ENCODE measurements around the gene PLCB1. TPM values are rescaled to one million over a fixed set of nuclear protein-coding genes. Genes with fewer than 3 reads are reported as not detected.
A peak's percentile ranks its signal among the peaks of the same experiment; 100 is the strongest.
"Not testable (repeated sequence)": the region's sequence is repeated elsewhere in the genome, so short reads cannot be mapped to it uniquely, and the experiment has no call there.

Gene PLCB1
- total RNA-seq, 1 donor from 2014 or later: 2.0 TPM

DNA sequence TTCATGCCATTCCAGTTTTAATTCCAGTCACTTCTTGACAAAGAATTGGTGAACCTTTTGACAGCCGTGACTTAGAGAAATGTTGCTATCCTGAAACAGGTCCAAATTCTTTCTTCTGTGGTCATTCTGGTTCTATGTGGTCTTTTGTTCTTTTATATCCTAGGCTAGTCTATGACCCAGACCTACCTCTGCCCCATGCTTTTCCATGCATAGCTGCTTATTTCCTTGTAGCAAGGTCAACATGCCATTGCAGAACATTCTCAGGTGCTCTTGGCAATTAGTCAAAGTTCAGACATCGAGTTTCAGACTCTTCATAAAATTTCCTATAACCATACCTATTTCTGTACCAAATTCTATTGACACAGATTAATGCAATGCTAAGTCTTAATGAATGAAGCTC, 202.6 kb downstream of the PLCB1 start:
- peak; percentile 93 for DNase-seq (ENCODE audit: low read depth)

- no peak for DNase-seq (ENCODE audit: low read depth)
Observed at GRCh38 chr20:8335059-8335458, 203.0 kb downstream of the PLCB1 start.

DNA sequence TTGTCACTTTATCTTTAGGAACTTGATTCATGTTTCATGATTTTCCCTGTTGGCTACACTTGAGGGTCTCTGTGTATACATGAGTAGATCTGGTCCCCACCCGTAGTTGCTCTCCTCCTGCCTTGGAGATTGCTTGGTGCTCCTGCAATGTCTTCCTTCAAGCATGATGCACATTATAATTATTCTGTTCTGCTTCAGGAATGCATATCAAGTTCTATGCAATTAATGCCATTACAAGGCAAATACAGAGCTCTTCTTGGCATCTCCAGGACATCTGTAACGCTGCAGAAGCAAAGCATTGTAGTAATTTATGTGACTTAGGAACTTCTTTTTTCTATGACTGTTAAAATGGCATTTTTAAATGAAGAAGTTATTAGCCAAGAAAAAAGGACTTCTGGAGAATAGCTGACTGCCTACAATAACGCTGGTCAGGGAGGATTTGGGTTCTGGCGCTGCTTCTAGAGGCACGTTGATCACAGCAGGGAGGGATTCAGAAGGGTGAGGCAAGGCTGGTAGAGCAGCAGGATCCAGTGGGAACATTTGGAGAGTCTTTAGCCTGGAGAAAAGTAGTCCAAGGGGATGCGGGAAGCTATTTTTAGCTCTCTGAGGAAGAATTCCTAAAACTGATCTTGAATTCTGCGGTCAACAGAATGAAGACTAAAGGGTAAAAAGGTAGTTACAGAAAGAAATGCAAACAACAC, 203.6 kb downstream of the PLCB1 start:
- DNase-seq (ENCODE audit: low read depth): no peak

DNA sequence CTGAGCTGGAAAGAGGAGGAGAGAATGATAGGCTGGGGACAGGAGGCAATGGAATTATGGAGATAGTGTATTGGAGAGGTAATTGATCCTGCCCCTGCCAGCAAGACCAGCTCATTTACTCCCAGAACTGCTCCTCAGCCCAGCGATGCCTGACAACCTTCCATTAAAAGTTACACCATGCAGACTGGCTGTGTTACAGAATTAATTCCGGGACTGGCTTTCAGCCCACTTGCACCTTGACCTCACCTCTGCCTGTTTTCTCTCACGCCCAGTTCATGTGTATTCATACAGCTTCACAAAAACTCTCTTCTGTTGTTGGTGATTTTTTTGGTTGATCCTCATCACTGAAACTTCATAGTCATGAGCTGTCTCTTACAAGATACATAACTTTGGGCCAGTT, 207.3 kb downstream of the PLCB1 start:
- peak; percentile 28 for DNase-seq (ENCODE audit: low read depth)

- no peak for DNase-seq (ENCODE audit: low read depth)
Observed at GRCh38 chr20:8342391-8342790, 210.3 kb downstream of the PLCB1 start.

DNA sequence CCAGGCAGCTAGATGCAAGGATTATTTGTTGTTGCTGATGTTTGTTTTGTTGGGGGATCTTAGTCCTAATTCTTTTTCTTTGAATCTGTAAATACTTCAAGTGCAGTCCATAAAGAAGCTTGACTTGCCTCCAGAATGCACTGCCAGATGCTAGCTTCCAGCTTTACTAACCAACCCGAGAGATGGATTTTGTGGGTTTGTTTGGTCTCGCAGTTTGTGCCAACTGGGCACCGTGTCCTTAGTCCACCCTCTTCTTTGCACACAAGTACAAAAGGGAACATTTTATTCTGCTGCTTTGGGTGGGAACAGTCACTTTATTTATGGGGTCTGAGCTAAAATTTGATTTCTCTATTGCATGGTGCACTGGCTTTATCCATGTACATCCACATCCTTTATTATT, 212.0 kb downstream of the PLCB1 start:
- DNase-seq (ENCODE audit: low read depth): no peak

- DNase-seq (ENCODE audit: low read depth): peak; percentile 13
Observed at GRCh38 chr20:8344631-8345030, 212.6 kb downstream of the PLCB1 start.

DNA sequence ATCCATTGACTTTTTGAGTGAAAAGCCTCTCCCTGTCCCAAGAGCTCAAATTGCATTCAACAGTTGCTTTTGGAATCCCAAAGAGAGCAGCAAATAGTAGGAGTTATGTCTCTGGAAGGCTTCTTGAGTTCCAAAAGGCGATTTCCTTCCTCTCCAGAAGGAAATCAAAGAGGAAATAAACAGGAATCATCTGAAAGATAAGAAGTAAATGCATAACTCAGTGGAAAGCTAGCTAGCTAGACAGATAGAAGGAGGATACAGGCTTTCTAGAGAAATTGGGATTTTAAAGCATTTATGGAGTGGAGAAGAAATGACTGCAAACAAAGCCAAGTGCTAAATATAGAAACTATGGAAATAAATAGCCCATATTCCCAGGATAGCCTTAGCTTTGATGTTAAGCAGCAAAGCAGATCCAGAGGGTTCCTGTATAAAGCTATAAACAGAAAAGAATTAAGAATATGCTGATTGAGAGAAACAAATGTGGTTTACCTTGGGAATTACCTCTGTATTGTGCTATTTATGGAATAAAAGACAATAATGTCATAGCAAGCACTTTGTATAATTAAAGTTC, 214.7 kb downstream of the PLCB1 start:
- DNase-seq (ENCODE audit: low read depth): no peak

DNA sequence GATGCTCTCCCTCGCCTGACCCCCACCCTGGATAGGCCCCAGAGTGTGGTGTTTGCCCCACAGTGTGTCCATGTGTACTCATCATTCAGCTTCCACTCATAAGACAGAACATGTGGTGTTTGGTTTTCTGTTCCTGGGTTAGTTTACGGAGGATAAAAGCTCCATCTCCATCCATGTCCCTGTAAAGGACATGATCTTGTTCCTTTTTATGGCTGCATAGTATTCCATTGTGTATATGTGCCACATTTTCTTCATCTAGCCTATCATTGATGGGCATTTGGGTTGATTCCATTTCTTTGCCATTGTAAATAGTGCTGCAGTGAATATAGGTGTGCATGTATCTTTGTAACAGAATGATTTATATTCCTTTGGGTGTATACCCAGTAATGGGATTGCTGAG, 218.2 kb downstream of the PLCB1 start:
- DNase-seq (ENCODE audit: low read depth): not testable (repeated sequence)

DNA sequence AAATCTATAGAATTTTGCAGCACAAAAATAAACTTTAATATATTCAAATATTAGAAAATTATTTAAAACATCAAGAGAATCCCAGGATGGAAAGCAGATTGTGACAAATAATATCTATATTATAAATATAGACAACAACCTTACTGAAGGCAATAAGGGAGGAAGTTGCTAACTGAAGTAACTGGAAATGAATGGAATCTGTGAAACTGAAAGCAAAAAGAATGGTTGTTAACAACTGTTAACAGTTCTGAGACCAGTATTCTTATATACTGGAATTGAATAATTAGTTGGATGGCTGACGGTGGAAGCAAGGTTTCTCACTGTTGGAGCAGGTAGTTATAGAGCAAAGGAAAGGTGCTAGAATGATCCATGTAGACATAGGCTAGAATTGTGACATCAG, 220.4 kb downstream of the PLCB1 start:
- no peak for DNase-seq (ENCODE audit: low read depth)

- DNase-seq (ENCODE audit: low read depth): no peak
Observed at GRCh38 chr20:8353512-8353911, 221.4 kb downstream of the PLCB1 start.

DNA sequence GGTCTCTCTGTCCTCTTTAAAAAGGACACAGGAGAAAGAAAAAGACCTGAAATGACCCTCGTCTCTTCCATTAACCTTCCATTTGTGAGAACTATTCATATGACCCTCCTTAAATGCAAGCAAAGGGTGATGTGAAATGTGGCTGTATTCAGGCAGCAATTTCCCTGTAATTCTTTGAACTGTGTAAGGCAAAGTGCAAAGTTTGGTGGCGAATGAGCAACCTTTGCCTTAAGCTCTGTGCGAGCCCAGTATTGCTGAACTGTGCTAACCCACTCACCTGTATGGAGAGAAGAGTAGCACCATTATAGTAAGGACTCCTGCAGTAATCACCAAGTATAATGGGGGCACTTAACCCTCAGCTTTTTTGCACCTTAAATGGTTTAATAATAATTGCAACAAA, 223.4 kb downstream of the PLCB1 start:
- DNase-seq (ENCODE audit: low read depth): no peak

GRCh38 chr20:8356806-8357205, 224.7 kb downstream of the PLCB1 start:
- no peak for DNase-seq (ENCODE audit: low read depth)

- DNase-seq (ENCODE audit: low read depth): no peak
Observed at GRCh38 chr20:8357703-8358102, 225.6 kb downstream of the PLCB1 start.

GRCh38 chr20:8360035-8360434, 228.0 kb downstream of the PLCB1 start:
- no peak for DNase-seq (ENCODE audit: low read depth)

- peak; percentile 68 for DNase-seq (ENCODE audit: low read depth)
Observed at GRCh38 chr20:8361006-8361652, 229.1 kb downstream of the PLCB1 start.

DNA sequence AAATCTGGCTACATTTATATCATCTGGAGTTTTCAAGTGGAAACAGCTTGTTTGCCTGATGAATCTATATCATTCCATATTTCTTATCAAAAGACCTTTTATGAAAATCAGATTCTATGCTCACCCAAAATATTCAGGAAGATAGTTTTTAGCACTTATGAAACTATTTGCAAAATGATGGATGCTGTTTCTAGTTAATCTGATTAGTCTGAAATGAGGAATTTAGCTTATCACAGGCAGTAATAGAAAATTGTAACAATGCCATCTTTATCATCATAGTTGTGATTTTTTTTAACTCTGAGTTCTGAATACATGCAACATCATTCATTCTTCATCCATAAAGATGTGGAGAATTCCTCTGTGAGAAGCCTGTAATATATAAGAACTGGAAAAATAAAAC, 229.7 kb downstream of the PLCB1 start:
- DNase-seq (ENCODE audit: low read depth): no peak

- peak; percentile 33 for DNase-seq (ENCODE audit: low read depth)
Observed at GRCh38 chr20:8362457-8362856, 230.4 kb downstream of the PLCB1 start.

GRCh38 chr20:8363970-8364733, 232.1 kb downstream of the PLCB1 start:
- DNase-seq (ENCODE audit: low read depth): no peak

GRCh38 chr20:8364734-8365078, 232.6 kb downstream of the PLCB1 start:
- no peak for DNase-seq (ENCODE audit: low read depth)

DNA sequence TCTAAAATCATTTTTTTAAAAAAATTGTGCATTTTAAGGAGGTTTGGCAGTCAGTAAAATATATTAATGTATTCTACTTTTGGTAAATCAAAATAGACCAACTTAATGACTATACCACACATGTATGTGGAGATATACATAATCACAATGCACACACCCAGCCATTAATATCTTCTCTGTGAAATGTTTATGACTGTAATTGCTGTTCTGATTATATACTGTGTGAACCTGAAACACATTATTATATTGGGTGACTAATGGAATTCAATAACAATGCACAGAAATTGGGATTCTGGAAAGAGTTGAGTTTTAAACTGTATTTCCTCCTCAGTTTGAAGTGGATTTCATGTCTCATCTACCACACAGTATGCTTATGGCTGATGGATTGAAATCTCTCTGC, 233.6 kb downstream of the PLCB1 start:
- DNase-seq (ENCODE audit: low read depth): no peak

DNA sequence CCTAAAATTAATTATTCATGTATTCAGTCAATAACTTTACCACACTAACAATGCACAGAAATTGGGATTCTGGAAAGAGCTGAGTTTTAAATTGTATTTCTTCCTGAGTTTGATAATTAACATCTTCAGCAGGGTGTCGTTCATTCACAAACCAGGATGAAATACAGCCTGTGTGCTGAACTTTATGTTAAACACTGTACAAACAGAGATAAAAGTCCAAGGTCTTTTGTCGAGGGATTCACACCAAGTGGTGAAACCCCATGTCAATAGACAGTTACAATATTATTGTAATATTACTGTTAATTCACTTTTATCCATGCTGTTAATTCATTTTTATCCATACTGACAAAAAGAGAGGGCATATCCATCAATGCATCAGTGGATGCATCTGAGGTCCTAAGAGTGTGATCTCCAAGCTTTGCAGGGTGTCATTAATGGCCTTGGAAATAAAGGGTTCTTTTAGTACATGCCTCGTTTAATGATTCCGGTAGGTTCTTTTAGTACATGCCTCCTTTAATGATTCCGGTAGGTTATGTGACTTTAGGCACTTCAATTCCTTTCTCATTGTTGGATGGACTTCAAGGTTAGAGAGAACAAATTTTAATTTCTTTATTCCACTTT, 234.3 kb downstream of the PLCB1 start:
- DNase-seq (ENCODE audit: low read depth): no peak
